GM15510 (cell line): ENCODE data around the gene CSNK1G1.

ENCODE experiments used
- POLR2A ChIP-seq: IDR thresholded peaks from 3 replicates; pipeline ENCODE4 v1.6.1; 2011; ENCODE audit warnings: borderline replicate concordance; ENCODE audit not compliant: insufficient read length; ENCODE audit errors: extremely low read depth

CSNK1G1 gene

DNA sequence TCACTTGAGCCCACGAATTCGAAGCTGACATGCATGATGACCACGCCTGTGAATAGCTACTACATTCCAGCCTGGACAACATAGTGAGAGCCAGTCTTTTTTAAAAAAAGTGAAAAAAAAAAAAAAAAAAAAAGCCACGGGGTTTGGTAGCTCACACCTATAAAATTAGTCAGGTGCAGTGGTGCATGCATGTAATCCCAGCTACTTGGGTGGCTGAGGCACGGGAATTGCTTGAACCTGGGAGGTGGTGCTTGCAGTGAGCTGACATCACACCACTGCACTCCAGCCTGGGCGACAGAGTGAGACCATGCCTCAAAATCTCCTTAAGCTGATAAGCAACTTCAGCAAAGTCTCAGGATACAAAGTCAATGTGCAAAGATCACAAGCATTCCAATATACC, 44.4 kb downstream of the CSNK1G1 start:
- TF ChIP-seq POLR2A: no peak

DNA sequence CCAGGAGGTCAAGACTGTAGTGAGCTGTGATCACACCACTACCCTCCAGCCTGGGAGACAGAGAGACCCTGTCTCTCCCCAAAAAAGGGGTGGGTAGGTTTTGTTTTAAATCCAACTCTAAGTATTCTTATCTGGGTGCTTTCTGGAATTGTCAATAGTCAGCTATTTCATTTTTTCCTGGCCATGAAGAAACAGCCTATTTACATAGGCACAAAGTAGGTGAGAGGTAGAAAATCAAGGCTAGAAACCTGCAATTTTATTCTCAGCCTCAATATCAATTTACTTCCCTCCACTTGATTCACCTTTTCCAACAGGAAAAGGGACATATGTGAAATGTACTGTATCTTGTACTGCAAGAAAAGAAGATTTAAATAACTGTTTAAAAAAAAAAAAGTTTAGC, 45.9 kb downstream of the CSNK1G1 start:
- TF ChIP-seq POLR2A: no peak

DNA sequence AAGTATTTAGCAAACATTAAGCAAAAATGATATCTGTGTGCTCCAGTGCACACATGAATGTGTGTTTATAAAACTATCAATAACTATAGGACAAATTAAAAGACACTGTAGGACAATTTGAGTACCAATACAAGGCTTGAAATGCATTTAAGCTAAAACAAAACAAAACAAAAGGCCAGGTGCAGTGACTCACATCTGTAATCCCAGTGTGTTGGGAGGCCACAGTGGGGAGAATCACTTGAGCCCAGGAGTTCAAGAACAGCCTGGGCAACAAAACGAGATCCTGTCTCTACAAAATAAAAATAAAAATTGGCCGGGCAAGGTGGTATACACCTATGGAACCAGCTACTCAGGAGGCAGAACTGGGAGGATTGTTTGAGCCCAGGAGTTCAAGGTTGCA, 50.7 kb downstream of the CSNK1G1 start:
- no peak for TF ChIP-seq POLR2A

DNA sequence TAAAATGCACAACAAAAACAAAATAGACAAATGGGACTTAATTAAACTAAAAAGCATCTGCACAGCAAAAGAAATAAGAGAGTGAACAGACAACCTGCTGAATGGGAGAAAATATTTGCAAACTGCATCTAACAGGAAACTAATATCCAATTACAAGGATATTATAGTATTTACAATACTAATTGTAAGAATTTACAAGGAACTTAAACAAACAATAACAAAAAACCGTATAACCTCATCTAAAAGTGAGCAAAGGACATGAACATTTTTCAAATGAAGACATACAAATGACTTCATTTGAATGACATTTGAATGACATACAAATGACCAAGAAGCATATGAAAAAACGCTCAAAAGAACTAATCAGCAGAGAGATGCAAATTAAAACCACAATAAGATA, 66.4 kb downstream of the CSNK1G1 start:
- TF ChIP-seq POLR2A: no peak

GRCh38 chr15:64288999-64289398, 67.0 kb downstream of the CSNK1G1 start:
- TF ChIP-seq POLR2A: no peak

DNA sequence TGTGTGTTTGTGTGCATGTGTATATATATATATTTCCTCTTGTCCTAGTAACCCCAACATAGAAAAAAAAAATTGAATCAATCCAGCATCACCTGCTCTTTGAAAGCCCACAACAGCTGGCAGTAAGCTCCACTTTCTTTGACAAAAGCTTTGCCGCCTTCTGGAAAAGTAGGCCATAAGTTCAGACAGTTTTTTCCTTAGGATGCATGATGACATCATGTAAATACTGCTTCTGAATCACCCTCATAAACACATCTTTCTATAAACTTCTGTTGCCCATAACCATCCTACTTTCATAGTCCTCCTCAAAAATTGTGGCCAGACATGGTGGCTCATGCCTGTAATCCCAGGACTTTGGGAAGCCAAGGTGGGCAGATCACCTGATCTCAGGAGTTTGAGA, 67.4 kb downstream of the CSNK1G1 start:
- TF ChIP-seq POLR2A: no peak

GRCh38 chr15:64287953-64288352, 68.0 kb downstream of the CSNK1G1 start:
- no peak for TF ChIP-seq POLR2A

GRCh38 chr15:64286473-64286872, 69.5 kb downstream of the CSNK1G1 start:
- no peak for TF ChIP-seq POLR2A

DNA sequence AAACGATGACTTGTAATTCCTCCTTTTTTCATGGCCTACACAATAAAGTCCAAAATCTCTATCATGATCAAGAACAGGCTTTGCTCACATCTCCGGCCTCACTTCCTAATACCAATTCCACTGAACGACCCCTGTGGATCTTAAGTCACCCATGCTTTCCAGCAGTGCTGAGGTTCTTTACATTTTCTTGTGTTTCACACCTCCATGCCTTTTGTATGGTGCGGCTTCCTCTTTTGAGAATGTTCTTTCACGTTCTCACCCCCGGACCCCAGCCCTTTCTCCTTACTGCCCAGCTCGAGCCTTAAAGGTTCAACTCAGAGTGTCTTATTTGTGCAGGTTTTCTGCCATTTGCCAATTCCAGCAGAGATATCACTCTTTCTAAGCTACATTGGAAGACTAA, 70.1 kb downstream of the CSNK1G1 start:
- no peak for TF ChIP-seq POLR2A

- no peak for TF ChIP-seq POLR2A
These were observed 70.8 kb downstream of the CSNK1G1 start for GRCh38 chr15:64285150-64285549.

DNA sequence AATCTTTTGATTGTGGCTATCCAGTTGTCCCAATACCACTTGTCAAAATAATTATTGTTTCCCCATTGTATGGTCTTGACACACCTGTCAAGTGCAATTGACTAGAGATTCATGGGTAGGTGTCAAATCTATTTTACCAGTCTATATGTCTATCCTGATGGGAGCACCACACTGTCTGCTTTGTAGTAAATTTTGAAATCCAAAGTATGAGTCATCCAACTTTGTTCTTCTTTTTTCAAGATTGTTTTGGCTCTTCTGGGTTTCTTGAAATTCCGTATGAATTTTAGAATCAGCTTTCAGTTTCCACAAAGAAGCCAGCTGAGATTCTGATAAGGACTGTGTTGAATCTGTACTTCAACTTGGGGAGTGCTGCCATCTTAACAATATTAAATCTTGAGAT, 71.9 kb downstream of the CSNK1G1 start:
- no peak for TF ChIP-seq POLR2A

DNA sequence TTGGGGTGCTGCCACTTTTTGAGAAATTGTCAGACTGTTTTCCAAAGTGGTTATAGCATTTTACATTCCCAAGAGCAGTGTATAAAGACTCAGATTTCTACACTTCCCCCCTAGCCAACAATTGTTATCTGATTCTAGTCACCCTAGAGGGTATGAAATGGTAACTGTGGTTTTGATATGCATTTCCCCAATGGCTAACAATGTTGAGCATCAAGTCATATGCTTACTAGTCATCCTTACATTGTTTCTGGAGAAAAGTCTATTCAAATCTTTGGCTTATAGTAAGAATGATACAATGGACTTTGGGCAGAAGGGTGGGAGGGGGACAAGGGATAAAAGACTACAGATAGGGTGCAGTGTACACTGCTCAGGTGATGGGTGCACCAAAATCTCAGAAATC, 73.3 kb downstream of the CSNK1G1 start:
- no peak for TF ChIP-seq POLR2A

DNA sequence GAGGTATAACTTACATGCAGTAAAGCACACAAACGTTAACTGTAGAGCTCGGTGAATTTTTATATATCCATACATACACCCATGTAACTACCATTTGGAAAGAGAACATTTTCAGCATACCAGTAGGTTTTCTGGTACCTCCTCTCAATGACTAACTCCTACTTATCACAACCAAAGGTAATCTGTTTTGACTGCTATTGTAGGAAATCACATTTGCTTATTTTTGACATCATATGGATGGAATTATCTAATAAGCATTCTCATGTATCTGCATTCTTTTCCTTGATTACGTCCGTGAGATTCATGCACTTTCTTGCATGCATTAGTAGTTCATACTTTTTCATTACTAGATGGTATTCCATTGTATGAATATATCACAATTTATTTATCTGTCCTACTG, 76.8 kb downstream of the CSNK1G1 start:
- no peak for TF ChIP-seq POLR2A

DNA sequence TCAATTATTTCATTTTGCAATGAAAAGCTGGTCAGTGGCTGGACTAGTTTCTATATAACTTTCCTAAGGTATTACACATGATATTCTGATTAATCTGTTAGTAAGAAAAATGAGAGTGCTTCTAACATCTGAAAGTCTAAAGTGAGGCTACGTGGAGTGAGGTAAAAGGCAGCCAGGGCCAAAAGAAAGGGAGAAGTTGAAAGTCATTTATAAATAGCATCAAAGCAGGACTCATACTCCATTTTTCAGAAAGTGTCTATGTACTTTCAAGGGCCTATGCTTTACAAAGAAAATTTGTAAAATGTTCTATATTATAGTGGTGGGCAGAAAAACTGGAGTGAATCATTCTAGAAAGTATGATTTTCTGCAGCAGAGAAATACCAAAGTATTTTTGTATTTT, 80.0 kb downstream of the CSNK1G1 start:
- TF ChIP-seq POLR2A: no peak

DNA sequence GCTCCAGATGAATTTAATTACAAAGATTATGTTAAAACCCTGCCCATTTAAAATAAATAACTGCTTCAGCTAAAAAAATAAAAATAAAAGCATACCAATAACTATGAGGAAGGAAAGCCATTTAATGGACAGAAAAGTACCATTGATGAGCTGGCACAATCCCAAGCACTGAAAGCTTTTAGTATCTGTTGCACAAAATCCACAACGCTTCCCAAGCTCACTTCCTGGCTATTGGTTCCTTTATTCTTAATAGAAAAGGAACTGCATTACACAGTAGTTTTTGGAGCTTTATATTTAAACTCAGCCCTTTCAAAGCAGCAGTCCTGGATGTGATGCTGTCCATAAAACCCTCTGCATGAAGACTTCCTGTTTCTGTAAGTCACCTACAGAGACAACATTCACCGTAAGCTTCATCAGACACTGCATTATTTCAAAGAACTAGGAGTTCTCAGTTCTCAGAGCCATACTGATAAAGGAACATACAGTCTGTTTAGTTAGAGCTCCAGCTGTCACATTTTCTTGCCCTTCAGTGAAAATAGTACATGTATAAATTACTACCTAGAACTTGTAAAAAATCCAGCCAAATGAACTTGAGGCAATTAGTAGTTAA, 81.5 kb downstream of the CSNK1G1 start:
- no peak for TF ChIP-seq POLR2A

DNA sequence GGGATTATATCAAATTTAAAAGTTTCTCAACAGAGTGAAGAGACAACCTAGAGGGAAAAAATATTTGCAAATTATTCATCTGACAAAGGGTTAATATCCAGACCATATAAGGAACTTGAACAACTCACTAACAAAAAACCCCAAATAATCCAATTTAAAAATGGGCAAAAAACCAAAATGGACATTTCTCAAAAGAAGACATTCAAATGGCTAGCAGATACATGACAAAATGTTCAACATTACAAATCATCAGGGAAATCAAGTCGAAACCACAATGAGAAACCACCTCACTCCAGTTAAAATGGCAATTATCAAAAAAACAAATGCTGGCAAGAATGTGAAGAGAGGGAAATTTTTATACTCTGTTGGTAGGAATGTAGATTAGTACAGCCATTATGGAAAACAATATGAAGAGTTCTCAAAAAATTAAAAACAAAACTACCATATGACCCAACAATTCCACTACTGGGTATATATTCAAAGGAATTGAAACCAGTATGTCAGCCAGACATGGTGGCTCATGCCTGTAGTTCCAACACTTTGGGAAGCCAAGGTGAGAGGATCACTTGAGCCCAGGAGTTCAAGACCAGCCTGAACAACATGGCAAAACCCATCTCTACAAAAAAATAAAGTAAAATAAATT, 88.5 kb downstream of the CSNK1G1 start:
- TF ChIP-seq POLR2A: no peak
